H9 (cell line): Measurements from ENCODE around the gene L3MBTL4. TPM values are rescaled to one million over a fixed set of nuclear protein-coding genes. Genes with fewer than 3 reads are reported as not detected.

Source experiments
- DNase-seq: peaks from one replicate; pipeline ENCODE4 v3.0.0-alpha.2; 2017
- H2AFZ ChIP-seq: one replicate; pipeline ENCODE4 v1.6.1; 2013; ENCODE audit warnings: mild to moderate bottlenecking, low read length, control low read depth, moderate library complexity
- H2AK5ac ChIP-seq: 2 replicates; pipeline ENCODE4 v1.6.1; 2013; ENCODE audit warnings: low read length, control low read depth, mixed read lengths; ENCODE audit not compliant: insufficient read length
- H2BK120ac ChIP-seq: one replicate; pipeline ENCODE4 v1.6.1; 2013; ENCODE audit warnings: low read depth, mild to moderate bottlenecking, low read length, control low read depth, inconsistent platforms; ENCODE audit not compliant: poor library complexity, severe bottlenecking
- H2BK12ac ChIP-seq: 2 replicates; pipeline ENCODE4 v1.6.1; 2013; ENCODE audit warnings: low read length, control low read depth, mixed read lengths, low read depth; ENCODE audit not compliant: insufficient read length
- H2BK15ac ChIP-seq: 2 replicates; pipeline ENCODE4 v1.6.1; 2013; ENCODE audit warnings: low read depth, low read length, control low read depth
- H2BK20ac ChIP-seq: one replicate; pipeline ENCODE4 v1.6.1; 2013; ENCODE audit warnings: low read depth, mild to moderate bottlenecking, low read length, control low read depth, inconsistent platforms; ENCODE audit not compliant: poor library complexity, severe bottlenecking
- H2BK5ac ChIP-seq: 2 replicates; pipeline ENCODE4 v1.6.1; 2013; ENCODE audit warnings: low read length, control low read depth, mixed read lengths; ENCODE audit not compliant: insufficient read length
- H3K14ac ChIP-seq: 2 replicates; pipeline ENCODE4 v1.6.1; 2013; ENCODE audit warnings: low read length, control low read depth; ENCODE audit not compliant: insufficient read depth
- H3K18ac ChIP-seq: 2 replicates; pipeline ENCODE4 v1.6.1; 2013; ENCODE audit warnings: low read depth, mild to moderate bottlenecking, mixed read lengths, low read length, control low read depth; ENCODE audit not compliant: insufficient read length
- H3K23ac ChIP-seq: 2 replicates; pipeline ENCODE4 v1.6.1; 2013; ENCODE audit warnings: low read length, control low read depth, mixed read lengths, low read depth; ENCODE audit not compliant: insufficient read length
- H3K23me2 ChIP-seq: 2 replicates; pipeline ENCODE4 v1.6.1; 2013; ENCODE audit warnings: low read depth, mild to moderate bottlenecking, mixed read lengths, low read length, control low read depth; ENCODE audit not compliant: insufficient read length, poor library complexity, severe bottlenecking
- H3K27ac ChIP-seq: 2 replicates; pipeline ENCODE4 v1.5.1; 2013; ENCODE audit warnings: low read length, control low read depth, mixed read lengths, low read depth; ENCODE audit not compliant: insufficient read length
- H3K27me3 ChIP-seq: 2 replicates; pipeline ENCODE4 v1.6.1; 2013; ENCODE audit warnings: low read length, control low read depth, inconsistent platforms; ENCODE audit not compliant: insufficient read depth
- H3K4ac ChIP-seq: 2 replicates; pipeline ENCODE4 v1.6.1; 2013; ENCODE audit warnings: low read depth, mild to moderate bottlenecking, control low read depth, inconsistent platforms, low read length, moderate library complexity
- H3K4me1 ChIP-seq: 2 replicates; pipeline ENCODE4 v1.6.1; 2013; ENCODE audit warnings: low read length, control low read depth, inconsistent platforms; ENCODE audit not compliant: insufficient read depth
- H3K4me2 ChIP-seq: 2 replicates; pipeline ENCODE4 v1.6.1; 2013; ENCODE audit warnings: low read length, control low read depth, mixed read lengths; ENCODE audit not compliant: insufficient read length, insufficient read depth
- H3K56ac ChIP-seq: 2 replicates; pipeline ENCODE4 v1.6.1; 2013; ENCODE audit warnings: low read depth, mild to moderate bottlenecking, mixed read lengths, low read length, control low read depth; ENCODE audit not compliant: insufficient read length
- H3K79me1 ChIP-seq: 2 replicates; pipeline ENCODE4 v1.6.1; 2013; ENCODE audit warnings: low read depth, mild to moderate bottlenecking, moderate library complexity, low read length, control low read depth, inconsistent platforms; ENCODE audit not compliant: insufficient read depth, poor library complexity, severe bottlenecking
- H3K79me2 ChIP-seq: 2 replicates; pipeline ENCODE4 v1.6.1; 2013; ENCODE audit warnings: low read length, control low read depth, inconsistent platforms; ENCODE audit not compliant: insufficient read depth
- H3K9ac ChIP-seq: 2 replicates; pipeline ENCODE4 v1.6.1; 2013; ENCODE audit warnings: low read length, control low read depth, mixed read lengths; ENCODE audit not compliant: insufficient read length; ENCODE audit errors: extremely low read depth
- H3K9me3 ChIP-seq: one replicate; pipeline ENCODE4 v1.6.1; 2013; ENCODE audit warnings: low read depth, low read length, inconsistent platforms; ENCODE audit not compliant: control insufficient read depth
- H3T11ph ChIP-seq: one replicate; pipeline ENCODE4 v1.6.1; 2013; ENCODE audit warnings: mild to moderate bottlenecking, low read length, control low read depth, inconsistent platforms
- H4K20me1 ChIP-seq: one replicate; pipeline ENCODE4 v1.6.1; 2013; ENCODE audit not compliant: control insufficient read depth, insufficient read length, insufficient read depth
- H4K5ac ChIP-seq: 2 replicates; pipeline ENCODE4 v1.6.1; 2013; ENCODE audit warnings: low read depth, mild to moderate bottlenecking, mixed read lengths, low read length, control low read depth; ENCODE audit not compliant: insufficient read length
- H4K8ac ChIP-seq: replicated peaks from 2 replicates; pipeline ENCODE4 v1.6.1; 2013; ENCODE audit warnings: low read length, control low read depth, mixed read lengths, low read depth; ENCODE audit not compliant: insufficient read length
- H4K91ac ChIP-seq: 2 replicates; pipeline ENCODE4 v1.6.1; 2013; ENCODE audit warnings: low read depth, mild to moderate bottlenecking, moderate library complexity, mixed read lengths, low read length, control low read depth; ENCODE audit not compliant: insufficient read length
- H3K27ac Mint-ChIP-seq, 3 experiments: 2 replicates in 2 of 3; 3 replicates in 1 of 3; pipeline ENCODE4 v1.8.0; 2020 to 2021; ENCODE audit warnings: mixed read lengths in 3 of 3, mild to moderate bottlenecking in 1 of 3, moderate library complexity in 1 of 3
- H3K27me3 Mint-ChIP-seq: 2 replicates; pipeline ENCODE4 v1.8.0; 2021; ENCODE audit warnings: low read depth, mild to moderate bottlenecking, moderate library complexity, mixed read lengths
- H3K36me3 Mint-ChIP-seq, 3 experiments: 2 replicates in 2 of 3; 3 replicates in 1 of 3; pipeline ENCODE4 v1.8.0; 2020 to 2021; ENCODE audit warnings: low read depth in 3 of 3, mixed read lengths in 3 of 3; ENCODE audit not compliant: insufficient read depth in 1 of 3
- H3K4me1 Mint-ChIP-seq, 2 experiments: 2 replicates each; pipeline ENCODE4 v1.8.0; 2020; ENCODE audit warnings: mixed read lengths in 2 of 2
- H3K4me3 Mint-ChIP-seq, 2 experiments: 2 replicates in 1 of 2; 3 replicates in 1 of 2; pipeline ENCODE4 v1.8.0; 2020 to 2021; ENCODE audit warnings: mild to moderate bottlenecking in 2 of 2, mixed read lengths in 2 of 2, moderate library complexity in 1 of 2
- H3K9me3 Mint-ChIP-seq, 2 experiments: 2 replicates in 1 of 2; 3 replicates in 1 of 2; pipeline ENCODE4 v1.8.0; 2020; ENCODE audit warnings: mild to moderate bottlenecking in 2 of 2, mixed read lengths in 2 of 2, moderate library complexity in 1 of 2
- CTCF ChIP-seq: fragments of 200-600 bp; sonication (generic); conservative IDR thresholded peaks from 3 replicates; pipeline ENCODE4 v1.8.0; 2021; ENCODE audit warnings: antibody characterized with exemption, mild to moderate bottlenecking
- WGBS: extraction: QIAGEN DNeasy Blood & Tissue Kit; methylation state at CpG from one replicate; pipeline ENCODE4 v1.1.7; 2013; ENCODE audit warnings: missing lambda C conversion rate, low lambda C conversion rate, mixed read lengths; ENCODE audit not compliant: insufficient read length; ENCODE audit errors: extremely low coverage; 5-methylcytosine and 5-hydroxymethylcytosine counted together
- total RNA-seq: library from RNA; stranded (reverse); gene quantifications from 2 replicates; pipeline ENCODE4 v1.2.1, GENCODE V29; 2021

The L3MBTL4 gene
- total RNA-seq, 1 experiment from 2014 or later = 1.9 TPM

GRCh38 chr18:5964596-5964995, 450.1 kb downstream of the L3MBTL4 start:
- Mint-ChIP-seq H3K4me1 (peaks cover 22% of the 10 kb centered on the region in 2 experiments), H3K36me3 (no peaks in the 10 kb centered on the region), H3K27me3 (peaks cover 16% of the 10 kb centered on the region), H3K27ac (no peak overlapping the region), H3K9me3 (no peaks in the 10 kb centered on the region), H3K4me3 (no peak overlapping the region)
- no peak overlapping the region for H2BK120ac ChIP-seq
- no peaks in the 10 kb centered on the region for H3K23me2 ChIP-seq
- no peak overlapping the region for H4K8ac ChIP-seq
- TF ChIP-seq CTCF = no peak
- no peak overlapping the region for H3K4me2 ChIP-seq
- H2BK15ac ChIP-seq = no peak overlapping the region
- no peak overlapping the region for H4K91ac ChIP-seq
- H2BK20ac ChIP-seq = no peak overlapping the region
- H3K79me1 ChIP-seq = no peaks in the 10 kb centered on the region
- H3K79me2 ChIP-seq = no peaks in the 10 kb centered on the region
- H3K14ac ChIP-seq = no peak overlapping the region
- H3K4me1 ChIP-seq = peaks cover under 1% of the 10 kb centered on the region; the same call in 1 of the 2 replicates
- H2BK5ac ChIP-seq = no peak overlapping the region
- no peak for DNase-seq
- H3K9ac ChIP-seq = no peak overlapping the region
- H2BK12ac ChIP-seq = no peak overlapping the region
- H3K27me3 ChIP-seq = no peaks in the 10 kb centered on the region
- no peak overlapping the region for H3K18ac ChIP-seq
- H4K5ac ChIP-seq = no peak overlapping the region
- no peak overlapping the region for H3K4ac ChIP-seq
- H3T11ph ChIP-seq = no peak overlapping the region
- H3K27ac ChIP-seq = no peak overlapping the region
- no peaks in the 10 kb centered on the region for H4K20me1 ChIP-seq
- H3K9me3 ChIP-seq = no peaks in the 10 kb centered on the region
- WGBS = no CpG with 5 or more reads among the region's 5 CpGs
- H3K56ac ChIP-seq = no peak overlapping the region
- no peak overlapping the region for H2AFZ ChIP-seq
- H3K23ac ChIP-seq = no peak overlapping the region
- H2AK5ac ChIP-seq = no peak overlapping the region
